GM10847 (cell line): ENCODE results near the gene APOBEC3G.
A peak's percentile ranks its signal among the peaks of the same experiment; 100 is the strongest.

Experiments
- POLR2A ChIP-seq: IDR thresholded peaks from 2 replicates; pipeline ENCODE4 v1.6.1; 2011; ENCODE audit not compliant: insufficient read length; ENCODE audit errors: extremely low read depth

Gene APOBEC3G

DNA sequence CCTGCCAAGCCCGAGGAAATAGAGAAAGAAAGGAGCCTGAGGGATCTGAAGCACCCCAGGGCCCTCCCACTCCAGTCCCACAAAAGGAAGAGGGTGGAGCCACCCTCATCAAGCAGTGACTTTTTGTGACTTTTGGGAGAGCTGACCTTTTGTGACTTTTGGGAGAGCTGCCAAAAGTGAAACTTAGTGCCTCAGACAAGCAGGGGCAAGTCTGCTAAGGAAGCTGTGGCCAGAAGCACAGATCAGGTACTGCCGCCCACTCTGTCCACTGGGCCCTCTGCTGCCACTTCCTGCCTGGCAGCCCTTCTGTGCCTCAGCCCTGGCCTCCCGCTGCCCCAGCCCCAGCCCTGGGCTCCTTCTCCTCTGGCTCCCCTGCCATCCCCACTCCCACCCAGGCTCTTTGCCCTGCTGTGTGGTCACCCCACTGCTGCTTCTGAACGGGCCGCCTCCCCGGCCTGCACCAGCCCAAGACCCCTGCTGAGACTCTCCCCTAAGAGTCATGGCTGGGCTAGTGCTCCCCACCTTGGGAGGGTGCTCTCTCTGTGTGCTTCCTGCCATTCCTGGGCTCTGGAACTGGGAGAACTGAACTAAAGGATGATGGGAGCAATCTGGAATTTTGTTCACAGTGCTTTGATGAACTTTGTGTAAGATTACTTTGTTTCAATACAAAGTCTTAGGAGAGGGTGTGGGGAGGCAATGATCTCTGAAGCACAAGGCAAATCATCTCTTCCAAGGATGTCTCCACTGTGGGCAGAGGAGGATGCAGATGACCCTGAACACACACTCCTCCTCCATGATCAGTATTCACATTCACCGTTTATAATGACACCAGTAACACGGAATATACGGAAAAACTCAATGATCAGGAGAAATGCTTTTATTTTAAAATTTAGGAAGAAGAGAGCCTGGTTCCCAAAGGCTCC lies 20.3 kb downstream of the APOBEC3G start, which contains the start of gene APOBEC3H:
Gene APOBEC3H (plus strand): TSS at position 147 of the 923 bp plus-strand sequence. CDS start 3,035 bp downstream, outside the sequence.
- peak; percentile 21 for TF ChIP-seq POLR2A

GRCh38 chr22:39098026-39098425 lies 21.0 kb downstream of the APOBEC3G start:
- peak; percentile 26 for TF ChIP-seq POLR2A

GRCh38 chr22:39098576-39098975 lies 21.5 kb downstream of the APOBEC3G start:
- no peak for TF ChIP-seq POLR2A

DNA sequence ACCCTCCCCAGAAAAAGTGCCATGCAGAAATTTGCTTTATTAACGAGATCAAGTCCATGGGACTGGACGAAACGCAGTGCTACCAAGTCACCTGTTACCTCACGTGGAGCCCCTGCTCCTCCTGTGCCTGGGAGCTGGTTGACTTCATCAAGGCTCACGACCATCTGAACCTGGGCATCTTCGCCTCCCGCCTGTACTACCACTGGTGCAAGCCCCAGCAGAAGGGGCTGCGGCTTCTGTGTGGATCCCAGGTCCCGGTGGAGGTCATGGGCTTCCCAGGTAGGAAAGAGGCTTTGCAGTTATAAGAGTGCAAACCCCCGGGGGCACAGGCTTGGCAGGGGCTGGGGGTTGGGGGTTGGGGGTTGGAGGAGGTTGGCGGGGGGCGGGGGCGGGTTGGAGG lies 24.2 kb downstream of the APOBEC3G start:
- no peak for TF ChIP-seq POLR2A

DNA sequence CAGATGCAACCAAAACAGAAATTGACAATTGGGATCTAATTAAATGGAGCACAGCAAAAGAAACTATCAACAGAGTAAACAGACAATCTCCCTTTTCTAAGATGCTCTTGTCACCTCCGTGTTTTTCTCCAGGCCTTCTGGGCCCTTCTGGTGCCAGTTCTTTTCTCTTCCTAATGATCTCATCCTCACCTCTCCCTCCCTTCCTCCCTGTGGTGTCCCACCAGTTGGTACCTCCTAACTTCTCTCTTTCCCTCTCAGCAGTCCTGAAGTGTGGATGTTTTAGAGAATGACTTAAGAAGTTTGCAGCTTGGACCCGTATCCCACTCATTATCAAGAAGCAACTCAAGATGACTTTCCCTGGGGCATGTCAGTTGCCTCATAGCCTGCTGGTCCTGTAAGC lies 26.4 kb downstream of the APOBEC3G start:
- no peak for TF ChIP-seq POLR2A

DNA sequence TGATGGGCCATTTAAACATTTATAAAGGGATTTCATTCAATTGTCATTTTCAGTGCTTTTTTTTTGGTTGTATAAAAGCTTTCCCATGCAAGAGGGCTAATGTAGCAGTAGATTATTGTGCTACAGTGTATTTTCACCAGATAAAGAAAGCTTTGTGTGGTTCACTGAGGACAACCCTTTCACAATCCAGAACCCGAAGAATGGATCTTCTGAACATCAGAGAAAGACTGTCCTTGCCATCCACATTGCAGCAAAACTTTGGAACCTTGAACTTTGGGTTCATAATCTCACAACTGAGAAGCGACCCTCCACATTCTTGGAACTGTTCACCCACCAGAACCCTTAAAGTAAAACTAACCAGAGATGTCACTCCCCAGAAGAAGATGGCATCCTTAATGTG lies 29.3 kb downstream of the APOBEC3G start:
- no peak for TF ChIP-seq POLR2A

GRCh38 chr22:39108487-39108886 lies 31.4 kb downstream of the APOBEC3G start:
- TF ChIP-seq POLR2A, result no peak

- no peak for TF ChIP-seq POLR2A
Measured at GRCh38 chr22:39109361-39109760, 32.3 kb downstream of the APOBEC3G start.

GRCh38 chr22:39110631-39111561 lies 33.8 kb downstream of the APOBEC3G start:
- TF ChIP-seq POLR2A, result no peak

- no peak for TF ChIP-seq POLR2A
Measured at GRCh38 chr22:39114112-39114511, 37.0 kb downstream of the APOBEC3G start.

- TF ChIP-seq POLR2A, result no peak
Measured at GRCh38 chr22:39115570-39115969, 38.5 kb downstream of the APOBEC3G start.

DNA sequence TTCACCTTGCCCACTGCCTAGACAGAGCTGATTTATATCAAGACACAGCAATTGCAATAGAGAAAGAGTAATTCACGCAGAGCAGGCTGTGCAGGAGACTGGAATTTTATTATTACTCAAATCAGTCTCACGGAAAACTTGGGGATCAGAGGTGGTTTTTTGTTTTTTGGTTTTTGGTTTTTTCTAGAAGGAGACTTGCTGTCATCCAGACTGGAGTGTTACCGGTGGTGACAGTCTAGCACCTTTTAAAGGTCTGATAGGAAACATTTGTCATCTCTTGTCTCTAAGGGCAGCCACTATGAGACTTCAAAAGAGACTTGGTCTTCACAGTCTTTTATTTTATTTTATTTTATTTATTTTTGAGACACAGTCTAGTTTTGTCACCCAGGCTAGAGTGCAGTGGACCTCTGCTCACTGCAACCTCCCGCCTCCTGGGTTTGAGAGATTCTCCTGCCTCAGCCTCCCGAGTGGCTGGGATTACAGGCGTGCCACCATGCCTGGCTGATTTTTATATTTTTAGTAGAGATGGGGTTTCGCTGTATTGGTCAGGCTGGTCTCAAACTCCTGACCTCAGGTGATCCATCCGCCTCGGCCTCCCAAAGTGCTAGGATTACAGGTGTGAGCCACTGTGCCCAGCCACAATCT lies 39.0 kb downstream of the APOBEC3G start:
- no peak for TF ChIP-seq POLR2A

GRCh38 chr22:39117585-39118191 lies 40.6 kb downstream of the APOBEC3G start:
- TF ChIP-seq POLR2A, result no peak

DNA sequence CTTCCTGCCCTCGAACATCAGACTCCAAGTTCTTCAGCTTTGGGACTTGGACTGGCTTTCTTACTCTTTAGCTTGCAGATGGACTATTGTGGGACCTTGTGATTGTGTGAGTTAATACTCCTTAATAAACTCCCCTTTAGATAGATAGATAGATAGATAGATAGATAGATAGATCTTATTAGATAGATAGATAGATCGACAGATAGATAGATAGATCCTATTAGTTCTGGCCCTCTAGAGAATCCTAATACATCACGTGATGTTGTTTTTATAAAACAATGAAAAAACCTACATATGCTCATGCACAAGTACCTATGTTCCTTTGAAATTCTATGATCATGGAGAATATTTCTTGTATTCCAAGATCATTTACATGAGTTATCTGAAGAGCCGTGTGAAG lies 43.9 kb downstream of the APOBEC3G start:
- no peak for TF ChIP-seq POLR2A

DNA sequence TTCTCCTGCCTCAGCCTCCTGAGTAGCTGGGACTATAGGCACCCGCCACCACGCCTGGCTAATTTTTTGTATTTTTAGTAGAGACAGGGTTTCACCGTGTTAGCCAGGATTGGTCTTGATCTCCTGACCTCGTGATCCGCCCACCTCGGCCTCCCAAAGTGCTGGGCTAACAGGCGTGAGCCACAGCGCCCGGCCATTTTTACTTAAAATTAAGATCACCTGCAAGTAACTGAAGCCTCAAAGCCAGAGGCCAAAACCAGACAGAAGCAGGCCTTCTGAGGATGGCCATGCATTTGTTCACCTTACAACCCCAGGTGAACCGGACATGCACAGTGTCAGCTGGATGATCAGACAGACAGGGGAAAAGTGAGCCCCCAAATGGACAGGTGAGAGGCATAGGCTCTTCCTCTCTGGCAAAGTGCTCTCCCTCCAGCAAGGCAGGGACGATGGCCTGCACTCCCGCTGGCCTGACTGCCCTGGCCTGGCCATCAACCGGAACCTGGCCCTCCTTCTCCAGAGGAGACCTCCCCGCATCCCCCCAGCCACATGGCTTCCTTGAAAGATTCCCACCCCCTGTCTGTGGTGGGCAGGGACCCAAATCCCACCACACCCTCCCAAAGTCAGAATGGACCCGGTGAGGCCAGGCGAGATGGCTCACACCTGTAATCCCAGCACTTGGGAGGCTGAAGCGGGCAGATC lies 45.8 kb downstream of the APOBEC3G start:
- TF ChIP-seq POLR2A, result no peak
